GM23338 (cell line): Measurements from ENCODE around the gene CELSR1. TPM values are rescaled to one million over a fixed set of nuclear protein-coding genes. Genes with fewer than 3 reads are reported as not detected.

Experiments used
- ATAC-seq: fragments of 200-7000 bp; cut with Tn5 transposase; 3 replicates; pipeline ENCODE4 v1.9.1; 2020
- DNase-seq: peaks from one replicate; pipeline ENCODE4 v3.0.0-alpha.2; 2015; ENCODE audit warnings: low spot score
- H2AFZ ChIP-seq: fragments of 200-600 bp; sonication (generic); 2 replicates; pipeline ENCODE4 v1.8.0; 2016; ENCODE audit warnings: antibody characterized with exemption, mild to moderate bottlenecking, moderate library complexity
- H3F3A ChIP-seq: fragments of 200-600 bp; sonication (generic); replicated peaks from 2 replicates; pipeline ENCODE4 v1.8.0; 2017; ENCODE audit warnings: antibody characterized with exemption, mixed run types, low read depth
- H3K27ac ChIP-seq: fragments of 200-600 bp; sonication (generic); 2 replicates; pipeline ENCODE4 v1.6.1; 2016; ENCODE audit warnings: low read depth
- H3K27me3 ChIP-seq: fragments of 200-600 bp; sonication (generic); 2 replicates; pipeline ENCODE4 v1.8.0; 2016; ENCODE audit warnings: mild to moderate bottlenecking, mixed run types, moderate library complexity; ENCODE audit not compliant: insufficient read depth
- H3K36me3 ChIP-seq: fragments of 200-600 bp; sonication (generic); 2 replicates; pipeline ENCODE4 v1.8.0; 2016; ENCODE audit warnings: mild to moderate bottlenecking; ENCODE audit not compliant: insufficient read depth
- H3K4me1 ChIP-seq: fragments of 200-600 bp; sonication (generic); 2 replicates; pipeline ENCODE4 v1.8.0; 2016; ENCODE audit warnings: mild to moderate bottlenecking, moderate library complexity; ENCODE audit not compliant: insufficient read depth
- H3K4me2 ChIP-seq: fragments of 200-600 bp; sonication (generic); 2 replicates; pipeline ENCODE4 v1.7.1; 2017; ENCODE audit warnings: mixed run types
- H3K4me3 ChIP-seq: fragments of 200-600 bp; sonication (generic); 2 replicates; pipeline ENCODE4 v1.6.1; 2016; ENCODE audit warnings: mixed run types
- H3K79me2 ChIP-seq: fragments of 200-600 bp; sonication (generic); replicated peaks from 2 replicates; pipeline ENCODE4 v1.8.0; 2017; ENCODE audit warnings: mild to moderate bottlenecking; ENCODE audit not compliant: insufficient read depth
- H3K9me2 ChIP-seq: fragments of 200-600 bp; sonication (generic); 2 replicates; pipeline ENCODE4 v1.8.0; 2017; ENCODE audit not compliant: insufficient read depth
- H4K20me1 ChIP-seq: fragments of 200-600 bp; sonication (generic); replicated peaks from 2 replicates; pipeline ENCODE4 v1.8.0; 2017; ENCODE audit warnings: mild to moderate bottlenecking; ENCODE audit not compliant: insufficient read depth
- H3K27ac Mint-ChIP-seq: 2 replicates; pipeline ENCODE4 v1.8.0; 2020; ENCODE audit warnings: inconsistent platforms, mild to moderate bottlenecking, moderate library complexity, mixed read lengths
- H3K27me3 Mint-ChIP-seq: 3 replicates; pipeline ENCODE4 v1.8.0; 2022; ENCODE audit warnings: low read depth, mild to moderate bottlenecking, moderate library complexity, mixed read lengths, inconsistent platforms; ENCODE audit not compliant: insufficient read depth, poor library complexity
- H3K36me3 Mint-ChIP-seq: 3 replicates; pipeline ENCODE4 v1.8.0; 2021; ENCODE audit warnings: low read depth, mild to moderate bottlenecking, inconsistent platforms, moderate library complexity, mixed read lengths
- H3K4me1 Mint-ChIP-seq: 3 replicates; pipeline ENCODE4 v1.8.0; 2020; ENCODE audit warnings: mild to moderate bottlenecking, inconsistent platforms, mixed read lengths
- H3K4me3 Mint-ChIP-seq: 3 replicates; pipeline ENCODE4 v1.8.0; 2021; ENCODE audit warnings: moderate library complexity, mild to moderate bottlenecking, inconsistent platforms, mixed read lengths
- H3K9me3 Mint-ChIP-seq: 3 replicates; pipeline ENCODE4 v1.8.0; 2020; ENCODE audit warnings: moderate library complexity, mild to moderate bottlenecking, inconsistent platforms, mixed read lengths
- CREB1 ChIP-seq: fragments of 250-450 bp; sonication (Bioruptor Pico); IDR thresholded peaks from 2 replicates; pipeline ENCODE4 v1.5.0; 2020; ENCODE audit warnings: low read depth, mild to moderate bottlenecking, moderate library complexity
- CTCF ChIP-seq, 2 experiments: fragments of 200-600 bp in 1 of 2; sonication (generic) in 1 of 2; conservative IDR thresholded peaks; 2 replicates each; pipeline versions ENCODE4 v1.5.1 to v1.6.1; 2016 to 2017; ENCODE audit warnings: antibody characterized with exemption in 2 of 2, low read depth in 2 of 2, mild to moderate bottlenecking in 2 of 2, moderate library complexity in 1 of 2
- ETS1 ChIP-seq: IDR thresholded peaks from 2 replicates; pipeline ENCODE4 v1.6.1; 2016; ENCODE audit warnings: antibody characterized with exemption
- EZH2 ChIP-seq: fragments of 200-600 bp; sonication (generic); IDR thresholded peaks from one replicate; pipeline ENCODE4 v1.8.0; 2017; ENCODE audit warnings: antibody characterized with exemption, mild to moderate bottlenecking, low read depth; ENCODE audit not compliant: unreplicated experiment
- EZH2phosphoT487 ChIP-seq: fragments of 200-600 bp; sonication (generic); IDR thresholded peaks from one replicate; pipeline ENCODE4 v1.8.1; 2018; ENCODE audit warnings: antibody characterized with exemption; ENCODE audit not compliant: unreplicated experiment
- JUNB ChIP-seq: IDR thresholded peaks from one replicate; pipeline ENCODE4 v1.6.1; 2016; ENCODE audit warnings: antibody characterized with exemption; ENCODE audit not compliant: unreplicated experiment
- NANOG ChIP-seq: IDR thresholded peaks from 2 replicates; pipeline ENCODE4 v1.6.1; 2016; ENCODE audit warnings: antibody characterized with exemption, borderline replicate concordance
- POLR2AphosphoS5 ChIP-seq: IDR thresholded peaks from 2 replicates; pipeline ENCODE4 v1.6.1; 2016; ENCODE audit warnings: antibody characterized with exemption, low read depth
- REST ChIP-seq: IDR thresholded peaks from one replicate; pipeline ENCODE4 v1.6.1; 2018; ENCODE audit warnings: antibody characterized with exemption; ENCODE audit not compliant: unreplicated experiment
- STAT1 ChIP-seq: IDR thresholded peaks from one replicate; pipeline ENCODE4 v1.6.1; 2016; ENCODE audit warnings: antibody characterized with exemption; ENCODE audit not compliant: unreplicated experiment
- ZNF114 ChIP-seq: fragments of 250-450 bp; sonication (Bioruptor Pico); IDR thresholded peaks from 2 replicates; pipeline ENCODE4 v1.5.0; 2020; ENCODE audit warnings: mild to moderate bottlenecking, moderate library complexity
- ZNF331 ChIP-seq: fragments of 250-450 bp; sonication (Bioruptor Pico); IDR thresholded peaks from 2 replicates; pipeline ENCODE4 v1.5.0; 2020; ENCODE audit warnings: low read depth, mild to moderate bottlenecking, moderate library complexity
- ZNF462 ChIP-seq: fragments of 250-450 bp; sonication (Bioruptor Pico); IDR thresholded peaks from 2 replicates; pipeline ENCODE4 v1.5.0; 2020; ENCODE audit warnings: mild to moderate bottlenecking, moderate library complexity
- polyA plus RNA-seq: library from polyadenylated mRNA; unstranded; fragments of >200 nt; fragmentation: Nextera tagmentation; extraction: Ambion mirVana; gene quantifications from 2 replicates; pipeline ENCODE4 v1.2.1, GENCODE V29; 2016
- total RNA-seq: library from RNA; depleted of rRNA; stranded (reverse); fragments of >200 nt; shearing (Covaris generic); gene quantifications from 2 replicates; pipeline ENCODE4 v1.2.3, GENCODE V29; 2014

Gene CELSR1
- total and polyA plus RNA-seq, 2 experiments from 2014 or later = 4.8 to 20.4 TPM

- DNase-seq = no peak
- no peaks in the 10 kb centered on the region for H3K4me1 ChIP-seq
- Mint-ChIP-seq H3K4me1 (no peaks in the 10 kb centered on the region), H3K36me3 (peaks cover 40% of the 10 kb centered on the region), H3K27me3 (peaks cover 2% of the 10 kb centered on the region), H3K27ac (no peak overlapping the region), H3K4me3 (no peak overlapping the region), H3K9me3 (no peaks in the 10 kb centered on the region)
- ATAC-seq = no peak
- no peaks in the 10 kb centered on the region for H3K27me3 ChIP-seq
- no peaks in the 10 kb centered on the region for H3F3A ChIP-seq
- no peaks in the 10 kb centered on the region for H3K9me2 ChIP-seq
- 0 out of 2 replicates have a peak, but pooled peaks cover 9% of the 10 kb centered on the region for H4K20me1 ChIP-seq
- H3K4me3 ChIP-seq = no peak overlapping the region
- H3K4me2 ChIP-seq = no peak overlapping the region
- no peak overlapping the region for H2AFZ ChIP-seq
- no peak overlapping the region for H3K27ac ChIP-seq
- peaks cover 12% of the 10 kb centered on the region for H3K79me2 ChIP-seq
- H3K36me3 ChIP-seq = peaks cover 4% of the 10 kb centered on the region; the same call in 1 of the 2 replicates
- no peak for TF ChIP-seq ZNF462 (CRISPR knock-in tag)
- TF ChIP-seq POLR2AphosphoS5 = no peak
- TF ChIP-seq NANOG = no peak
- no peak for TF ChIP-seq STAT1
- no peak for TF ChIP-seq ZNF114
- TF ChIP-seq ZNF331 = no peak
- TF ChIP-seq JUNB = no peak
- TF ChIP-seq CREB1 (CRISPR knock-in tag) = no peak
- TF ChIP-seq REST = no peak
- TF ChIP-seq CTCF (conservative IDR thresholded peaks at IDR 0.05; ENCODE audit: low read depth in 2 of 2) = no peak
- TF ChIP-seq EZH2phosphoT487 = no peak
- no peak for TF ChIP-seq ETS1
- no peak for TF ChIP-seq EZH2
Measured at GRCh38 chr22:46312056-46312455, 225.4 kb downstream of the CELSR1 start.
